ENCODE measurements around the gene IQSEC3.
"Not testable (repeated sequence)": the region's sequence is repeated elsewhere in the genome, so short reads cannot be mapped to it uniquely, and the experiment has no call there.

The IQSEC3 gene

GRCh38 chr12:212715-213526, 146.4 kb downstream of the IQSEC3 start:
- no peak for DNase-seq (ENCODE audit: low read depth in 1 of 2, low spot score in 1 of 2)

DNA sequence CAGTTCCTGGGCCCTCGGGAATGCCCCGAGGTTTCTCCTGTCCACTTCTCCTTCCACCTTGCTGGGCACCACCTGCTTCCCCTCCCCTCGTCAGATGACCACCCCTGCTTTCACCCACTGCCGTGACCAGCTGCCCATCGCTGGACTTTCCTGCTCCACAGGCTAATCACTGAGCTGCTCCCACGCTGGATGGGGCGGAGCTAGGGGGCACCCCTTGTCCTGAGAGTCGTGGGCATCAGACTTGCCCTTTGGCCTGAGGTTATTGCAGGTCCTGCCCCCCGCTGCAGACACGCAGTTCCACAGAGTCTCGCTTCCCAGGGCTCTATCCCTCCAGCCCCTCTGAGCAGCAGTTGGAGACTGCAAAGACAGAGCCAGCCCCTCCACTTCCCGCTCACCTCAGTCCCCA, 147.0 kb downstream of the IQSEC3 start:
- no peak for DNase-seq (ENCODE audit: low read depth in 1 of 2, low spot score in 1 of 2)

DNA sequence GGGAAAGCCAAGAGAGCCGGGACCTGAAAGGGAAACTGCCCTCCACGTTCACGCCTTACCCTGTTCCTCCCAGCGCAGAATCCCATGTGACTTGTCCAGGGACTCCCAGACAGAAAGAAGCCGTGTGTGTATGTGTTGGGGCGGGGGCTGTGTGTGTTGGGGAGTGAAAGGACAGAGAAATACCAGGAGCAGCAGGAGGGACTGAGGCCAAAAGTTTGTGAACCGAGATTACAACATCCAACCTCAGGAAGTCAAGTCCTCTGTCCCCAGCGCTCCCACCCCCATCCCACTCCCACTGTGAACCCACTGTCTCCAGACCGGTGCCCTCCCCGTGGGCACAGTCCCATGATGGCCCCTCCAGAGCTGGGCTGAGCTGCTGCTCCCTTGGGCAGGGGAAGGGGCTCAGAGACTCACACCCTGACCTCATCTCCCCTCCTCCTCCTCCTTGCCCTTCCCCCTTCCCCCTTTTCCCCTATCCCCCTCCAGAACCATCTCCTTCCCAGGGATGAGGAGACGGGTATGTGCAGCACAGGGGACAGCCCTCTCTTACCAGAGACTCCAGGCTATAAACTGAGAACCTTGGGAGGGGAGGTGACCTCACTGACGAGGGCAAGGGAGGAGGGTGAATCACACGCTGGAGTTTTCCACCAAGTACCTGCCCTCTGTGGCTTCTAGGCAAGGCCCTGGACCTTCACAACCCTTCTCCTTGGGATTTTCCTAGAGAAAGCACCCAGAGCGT, 147.6 kb downstream of the IQSEC3 start, which contains the start of gene SLC6A12:
Gene SLC6A12, minus strand, starts transcription at position 155 of the 739 bp plus-strand sequence. CDS start 4,171 bp downstream, outside the sequence.
- DNase-seq (ENCODE audit: low read depth in 1 of 2, low spot score in 1 of 2), result no peak

- no peak for DNase-seq (ENCODE audit: low read depth in 1 of 2, low spot score in 1 of 2)
These were observed 148.5 kb downstream of the IQSEC3 start for GRCh38 chr12:215116-215515.

GRCh38 chr12:217029-217428, 150.5 kb downstream of the IQSEC3 start:
- DNase-seq (ENCODE audit: low read depth in 1 of 2, low spot score in 1 of 2), result not testable (repeated sequence)

DNA sequence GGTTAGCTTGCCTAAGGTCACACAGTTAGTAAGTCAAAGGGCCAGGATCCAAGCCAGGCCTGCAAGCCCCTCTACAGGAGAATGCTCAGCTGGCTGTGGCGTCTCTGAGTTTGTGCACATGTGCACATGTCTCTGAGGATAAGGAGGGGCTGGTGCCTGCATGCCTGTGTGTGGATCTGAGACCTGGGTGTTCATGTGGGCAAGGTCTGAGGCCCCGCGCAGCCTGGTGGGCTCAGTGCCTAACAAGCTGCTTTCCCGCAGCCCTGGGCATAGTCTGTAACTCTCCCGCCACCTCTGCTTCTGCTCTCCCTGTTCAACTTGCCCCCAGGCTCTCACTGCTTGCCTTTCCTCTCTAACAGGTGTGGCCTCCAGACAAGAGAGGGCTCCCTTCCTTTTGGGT, 151.7 kb downstream of the IQSEC3 start:
- no peak for DNase-seq (ENCODE audit: low read depth in 1 of 2, low spot score in 1 of 2)

DNA sequence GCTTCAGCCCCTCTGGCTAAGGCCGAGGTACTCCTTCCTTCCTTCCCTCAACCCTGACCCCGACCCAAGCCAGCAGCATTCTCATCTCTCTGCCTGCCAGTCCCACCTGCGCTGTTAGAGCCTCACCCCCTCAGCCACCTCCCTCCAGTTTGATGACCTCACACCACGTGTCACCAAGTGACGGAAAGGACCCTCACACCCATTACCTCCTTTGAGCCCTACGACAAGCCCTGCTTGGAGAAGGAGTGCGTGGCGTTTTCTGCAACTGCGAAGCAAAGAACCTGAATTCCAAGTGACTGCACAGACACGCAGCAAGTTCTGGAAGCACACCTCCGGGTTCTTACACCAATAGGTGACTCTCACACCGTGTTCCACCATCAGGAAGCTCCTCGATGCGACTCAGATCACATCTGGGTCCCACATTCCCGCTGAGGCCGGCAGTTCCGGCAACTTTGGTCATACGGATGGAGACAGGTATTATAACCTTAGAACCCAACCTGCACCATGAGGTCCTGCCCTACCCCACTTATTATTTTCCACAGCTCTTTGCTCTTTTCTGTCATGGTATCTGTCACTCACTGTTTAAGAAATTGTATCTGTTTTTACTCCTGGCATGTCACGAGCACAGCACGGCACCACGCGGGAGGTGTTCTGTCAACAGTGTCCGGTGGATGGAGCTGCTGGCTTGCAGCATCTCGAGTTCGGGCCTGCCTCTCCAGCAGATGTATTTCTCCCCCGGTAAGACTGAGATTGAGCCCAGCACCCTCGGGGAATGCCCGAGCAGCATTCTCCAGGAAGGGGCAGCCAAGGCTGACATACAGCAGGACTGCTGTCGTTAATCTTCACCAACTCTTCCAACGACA, 152.4 kb downstream of the IQSEC3 start:
- DNase-seq (ENCODE audit: low read depth in 1 of 2, low spot score in 1 of 2), result no peak

DNA sequence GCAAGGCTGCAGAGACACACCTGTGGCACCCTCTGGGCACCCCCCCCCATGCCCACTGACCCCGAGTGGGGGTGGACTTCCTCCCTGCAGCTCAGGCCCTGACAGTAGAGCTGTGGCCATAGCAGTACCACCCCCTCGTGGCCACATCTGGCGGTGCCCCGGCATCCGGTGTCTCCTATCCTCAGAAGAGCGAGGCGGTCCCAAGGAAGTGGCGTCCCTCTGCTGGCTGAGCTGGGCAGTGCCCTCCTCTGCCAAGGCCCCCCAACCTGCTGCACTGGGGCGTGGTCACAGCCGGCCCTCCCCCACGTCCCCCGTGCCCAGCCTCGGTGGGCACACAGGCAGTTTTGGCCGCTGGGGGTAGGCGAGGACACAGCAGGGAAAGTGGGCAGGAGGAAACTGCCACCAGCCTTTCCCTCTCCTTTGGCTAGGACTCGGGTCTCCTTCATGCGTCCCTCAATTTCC, 153.4 kb downstream of the IQSEC3 start:
- DNase-seq (ENCODE audit: low read depth in 1 of 2, low spot score in 1 of 2), result no peak

DNA sequence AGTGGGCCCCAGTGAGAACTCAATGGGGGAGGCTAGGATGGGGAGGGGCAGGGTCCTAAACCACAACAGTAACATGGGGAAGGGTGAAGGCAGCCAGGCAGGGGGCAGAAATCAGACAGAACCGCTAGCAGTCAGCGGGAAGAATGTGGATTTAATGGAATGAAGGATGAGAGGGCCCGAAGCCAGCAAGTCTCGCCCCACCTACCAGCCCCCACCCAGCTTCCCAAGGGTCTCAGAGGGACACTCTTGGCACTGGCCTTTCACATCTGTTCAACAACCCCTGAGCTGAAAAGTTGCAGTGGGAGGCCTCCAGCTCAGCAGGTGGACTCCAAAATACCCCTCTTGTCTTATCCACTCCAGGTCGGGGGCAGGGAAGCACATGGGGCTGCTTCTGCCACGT, 153.9 kb downstream of the IQSEC3 start:
- DNase-seq (ENCODE audit: low read depth in 1 of 2, low spot score in 1 of 2), result no peak

DNA sequence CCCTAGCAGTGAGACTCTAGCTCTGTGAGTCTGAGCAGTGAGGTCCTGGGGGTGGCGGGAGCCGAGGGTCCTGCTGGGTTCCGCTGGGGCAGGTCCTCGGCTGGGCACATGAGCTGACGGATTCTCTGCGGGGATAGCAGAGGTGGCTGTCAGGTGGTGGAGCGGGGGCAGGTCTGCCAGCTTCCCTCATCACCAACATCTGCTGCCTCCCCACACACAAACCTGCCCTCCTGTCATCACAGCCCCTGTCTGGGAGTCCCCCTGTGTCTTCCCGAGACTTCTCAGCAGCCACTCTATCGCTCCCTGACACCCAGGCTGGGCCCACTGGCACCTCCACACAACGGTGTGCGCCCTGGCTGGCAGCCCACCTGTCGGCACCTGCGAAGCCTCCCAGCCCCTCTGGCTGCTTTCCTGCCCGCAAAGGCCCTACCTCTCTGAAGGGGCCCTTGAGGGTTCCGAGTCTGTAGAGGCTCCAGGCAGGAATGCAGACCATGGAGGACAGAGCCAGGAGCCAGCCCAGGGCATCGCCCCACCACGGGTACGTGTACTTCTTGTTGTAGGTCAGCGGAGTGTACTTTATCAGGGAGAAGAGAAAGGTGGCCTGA, 154.5 kb downstream of the IQSEC3 start:
- DNase-seq (ENCODE audit: low read depth in 1 of 2, low spot score in 1 of 2), result no peak

GRCh38 chr12:221736-222135, 155.2 kb downstream of the IQSEC3 start:
- no peak for DNase-seq (ENCODE audit: low read depth in 1 of 2, low spot score in 1 of 2)

- no peak for DNase-seq (ENCODE audit: low read depth in 1 of 2, low spot score in 1 of 2)
These were observed 157.3 kb downstream of the IQSEC3 start for GRCh38 chr12:223841-224240.

- DNase-seq (ENCODE audit: low read depth in 1 of 2, low spot score in 1 of 2), result no peak
These were observed 157.8 kb downstream of the IQSEC3 start for GRCh38 chr12:224330-224729.

DNA sequence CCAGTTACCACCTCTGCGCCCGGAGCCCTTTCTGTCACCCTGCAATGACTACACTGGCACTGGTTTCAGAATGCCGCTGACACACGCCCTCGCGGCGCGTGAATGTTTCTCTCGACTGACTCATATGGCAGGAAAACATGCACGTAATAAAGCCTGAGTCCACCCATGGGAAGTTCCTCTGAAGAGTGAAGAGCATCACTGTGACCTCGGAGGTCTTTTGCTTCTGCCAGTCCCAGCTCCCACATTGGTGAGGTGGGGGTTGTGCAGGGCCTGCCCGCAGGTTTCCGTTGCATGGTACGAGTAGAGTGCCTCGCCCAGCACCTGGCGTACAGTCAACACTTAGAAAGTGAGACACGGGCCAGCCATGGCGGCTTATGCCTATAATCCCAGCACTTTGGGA, 158.4 kb downstream of the IQSEC3 start:
- DNase-seq (ENCODE audit: low read depth in 1 of 2, low spot score in 1 of 2), result no peak

DNA sequence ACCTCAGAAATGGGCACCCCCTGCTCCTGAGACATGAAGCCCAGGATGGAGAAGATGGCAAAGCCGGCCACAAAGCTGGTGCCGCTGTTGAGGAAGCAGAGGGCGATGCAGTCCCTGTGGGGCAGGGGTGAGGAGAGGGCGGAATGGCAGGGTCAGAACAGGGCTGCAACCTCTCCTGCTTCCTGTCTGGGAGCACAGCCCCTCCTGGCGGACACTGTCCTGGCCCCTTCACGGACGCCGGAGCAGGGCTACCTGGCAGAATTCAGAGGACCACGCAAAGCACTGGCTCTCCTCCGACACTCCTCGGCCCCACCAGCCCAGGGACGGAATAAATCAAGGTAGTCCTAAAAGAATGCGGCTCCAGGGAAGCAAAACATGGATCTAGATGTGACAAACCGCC, 159.8 kb downstream of the IQSEC3 start:
- no peak for DNase-seq (ENCODE audit: low read depth in 1 of 2, low spot score in 1 of 2)

GRCh38 chr12:227286-227915, 160.8 kb downstream of the IQSEC3 start:
- DNase-seq (ENCODE audit: low read depth in 1 of 2, low spot score in 1 of 2), result no peak
